ENCODE measurements around the gene ASGR1. TPM values are rescaled to one million over a fixed set of nuclear protein-coding genes. Genes with fewer than 3 reads are reported as not detected.
"Not testable (repeated sequence)": the region's sequence is repeated elsewhere in the genome, so short reads cannot be mapped to it uniquely, and the experiment has no call there.

Gene ASGR1
- total and polyA plus RNA-seq, 7 donors: 0.36 to 2.4 (median 1.7) TPM; not detected in 2

- no peak for TF ChIP-seq EP300 (IDR thresholded peaks at IDR 0.05)
- TF ChIP-seq CTCF (IDR thresholded peaks at IDR 0.05): no peak
- no peak for TF ChIP-seq POLR2AphosphoS5 (IDR thresholded peaks at IDR 0.05)
- no peak for TF ChIP-seq POLR2A (IDR thresholded peaks at IDR 0.05)
- peaks cover 0 to 18% (median 16%) of the 10 kb centered on the region in 4 donors for H3K4me1 ChIP-seq
- WGBS, 2 donors: 91 to 94% methylated on average over 5 of the region's 5 CpGs
- no peaks in the 10 kb centered on the region for H3K36me3 ChIP-seq
- no peak for DNase-seq
- H3K27me3 ChIP-seq: peaks cover 0 to 50% (median 26%) of the 10 kb centered on the region in 3 donors
- intact Hi-C loops (cut with DNase I): no loop called here
- no peak overlapping the region for H3K4me3 ChIP-seq
- H3K27ac ChIP-seq: no peak overlapping the region
- no peaks in the 10 kb centered on the region for H3K9me3 ChIP-seq
Observed at GRCh38 chr17:7175330-7175733, 3.8 kb downstream of the ASGR1 start.

DNA sequence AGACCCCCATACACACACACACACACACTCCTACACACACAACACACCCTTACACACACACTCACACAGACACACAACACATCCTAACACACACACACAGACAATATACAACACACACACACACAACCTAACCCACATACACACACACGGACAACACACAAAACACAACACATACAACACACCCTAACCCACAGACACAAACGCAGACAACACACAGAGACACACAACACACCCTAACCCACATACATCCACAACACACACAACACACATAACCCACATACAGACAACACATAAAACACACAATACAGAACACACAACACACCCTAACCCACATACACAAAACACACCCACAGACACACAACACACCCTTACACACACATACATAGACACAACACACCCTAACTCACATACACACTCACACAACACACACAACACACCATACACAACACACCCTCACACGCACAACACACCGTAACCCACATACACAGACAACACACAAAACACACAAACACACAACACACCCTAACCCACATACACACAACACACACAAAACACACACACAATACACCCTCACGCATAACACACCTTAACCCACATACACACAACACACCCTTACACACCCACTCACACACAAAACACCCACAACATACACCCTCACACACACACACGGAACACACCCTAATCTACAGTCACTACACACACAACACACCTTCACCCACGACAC lies 4.4 kb downstream of the ASGR1 start:
- H3K4me3 ChIP-seq: no peak overlapping the region

DNA sequence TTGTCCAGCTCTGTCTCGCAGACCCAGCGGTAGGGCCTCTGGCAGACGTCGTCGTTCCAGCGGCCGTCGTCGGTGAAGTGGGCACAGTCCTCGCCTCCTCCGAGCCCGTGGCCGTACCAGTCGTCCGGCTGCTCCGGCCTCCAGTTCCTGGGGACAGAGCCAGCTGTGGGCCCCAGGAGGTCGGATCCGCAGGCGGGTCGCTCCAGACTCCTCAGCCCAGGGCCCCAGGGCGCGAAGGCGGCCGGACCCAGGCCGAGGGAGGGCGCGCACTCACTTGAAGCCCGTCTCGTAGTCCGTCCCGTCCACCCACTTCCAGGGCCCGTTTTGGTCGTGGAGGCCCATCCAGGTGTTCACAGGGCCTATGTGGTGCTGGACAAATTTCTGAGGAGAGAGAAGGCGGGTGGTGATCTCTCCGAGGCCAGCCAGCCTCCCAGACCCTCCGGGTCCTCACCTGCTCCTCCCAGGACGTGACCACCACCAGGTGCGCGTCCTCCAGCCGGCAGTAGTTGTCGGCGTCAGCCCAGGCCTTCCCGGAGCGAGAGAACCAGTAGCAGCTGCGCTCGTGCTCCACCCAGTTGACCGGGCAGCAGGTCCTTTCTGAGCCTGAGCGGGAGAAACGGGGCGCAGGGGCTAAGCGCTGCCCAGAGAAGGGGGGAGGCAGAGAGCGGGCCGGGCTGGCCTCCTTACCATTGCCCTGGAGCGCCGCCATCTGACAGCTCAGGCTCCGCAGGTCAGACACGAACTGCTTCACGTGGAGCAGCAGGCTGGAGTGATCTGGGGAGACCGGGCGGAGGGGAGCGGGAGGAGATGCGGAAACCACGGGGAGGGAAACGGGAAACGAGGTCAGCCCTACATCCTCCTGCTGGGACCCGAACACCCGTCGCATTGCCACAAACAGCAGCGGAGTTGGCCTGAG lies 5.2 kb downstream of the ASGR1 start:
- intact Hi-C loops (cut with DNase I): no loop called here
- H3K9me3 ChIP-seq: peaks cover 0 to 5% (median under 1%) of the 10 kb centered on the region in 4 donors
- TF ChIP-seq POLR2A (IDR thresholded peaks at IDR 0.05) (no peak), EP300 (IDR thresholded peaks at IDR 0.05) (no peak), POLR2AphosphoS5 (IDR thresholded peaks at IDR 0.05) (no peak), CTCF (IDR thresholded peaks at IDR 0.05) (no peak)
- peaks cover 0 to 18% (median 16%) of the 10 kb centered on the region in 4 donors for H3K4me1 ChIP-seq
- peak overlapping the region in 3 of 4 donors; percentile 7 to 16 (median 10) for H3K4me3 ChIP-seq
- no peaks in the 10 kb centered on the region for H3K36me3 ChIP-seq
- peaks cover 0 to 50% (median 26%) of the 10 kb centered on the region in 3 donors for H3K27me3 ChIP-seq
- DNase-seq: peak; percentile 76
- H3K27ac ChIP-seq: no peak overlapping the region
- WGBS, 2 donors: 52 to 54% methylated on average over 69 of the region's 69 CpGs

More for the DNA sequence above, 4.4 kb downstream of the ASGR1 start:
- H3K9me3 ChIP-seq: peaks cover 0 to 3% (median 0%) of the 10 kb centered on the region in 4 donors
- peaks cover 0 to 50% (median 26%) of the 10 kb centered on the region in 3 donors for H3K27me3 ChIP-seq
- TF ChIP-seq POLR2A (IDR thresholded peaks at IDR 0.05) (no peak), EP300 (IDR thresholded peaks at IDR 0.05) (no peak), CTCF (IDR thresholded peaks at IDR 0.05) (no peak), POLR2AphosphoS5 (IDR thresholded peaks at IDR 0.05) (no peak)
- no peak overlapping the region for H3K27ac ChIP-seq
- H3K36me3 ChIP-seq: no peaks in the 10 kb centered on the region
- no peak for DNase-seq
- peaks cover 0 to 18% (median 16%) of the 10 kb centered on the region in 4 donors for H3K4me1 ChIP-seq
- WGBS, 2 donors: 74 to 77% methylated on average over 7 of the region's 7 CpGs
- intact Hi-C loops (cut with DNase I): no loop called here

- DNase-seq: peak; percentile 26
- H3K27ac ChIP-seq; H3K4me3 ChIP-seq; H3K9me3 ChIP-seq; H3K36me3 ChIP-seq; intact Hi-C loops (cut with DNase I): not testable (repeated sequence)
- Histone ChIP-seq H3K4me1 (peaks cover 0 to 15% (median 10%) of the 10 kb centered on the region in 4 donors), H3K27me3 (peaks cover 0 to 42% (median 18%) of the 10 kb centered on the region in 3 donors)
- 91 to 94% methylated on average over 18 of the region's 18 CpGs for WGBS, 2 donors
Observed at GRCh38 chr17:7172522-7173191, 6.5 kb downstream of the ASGR1 start.

GRCh38 chr17:7169565-7169908 lies 9.6 kb downstream of the ASGR1 start:
- intact Hi-C loops (cut with DNase I); H3K27ac ChIP-seq; H3K4me3 ChIP-seq; H3K36me3 ChIP-seq; H3K9me3 ChIP-seq; H3K4me1 ChIP-seq; DNase-seq: not testable (repeated sequence)
- WGBS, 2 donors: 97 to 98% methylated on average over 7 of the region's 7 CpGs
- peaks cover 0 to 11% (median 10%) of the 10 kb centered on the region in 3 donors for H3K27me3 ChIP-seq

DNA sequence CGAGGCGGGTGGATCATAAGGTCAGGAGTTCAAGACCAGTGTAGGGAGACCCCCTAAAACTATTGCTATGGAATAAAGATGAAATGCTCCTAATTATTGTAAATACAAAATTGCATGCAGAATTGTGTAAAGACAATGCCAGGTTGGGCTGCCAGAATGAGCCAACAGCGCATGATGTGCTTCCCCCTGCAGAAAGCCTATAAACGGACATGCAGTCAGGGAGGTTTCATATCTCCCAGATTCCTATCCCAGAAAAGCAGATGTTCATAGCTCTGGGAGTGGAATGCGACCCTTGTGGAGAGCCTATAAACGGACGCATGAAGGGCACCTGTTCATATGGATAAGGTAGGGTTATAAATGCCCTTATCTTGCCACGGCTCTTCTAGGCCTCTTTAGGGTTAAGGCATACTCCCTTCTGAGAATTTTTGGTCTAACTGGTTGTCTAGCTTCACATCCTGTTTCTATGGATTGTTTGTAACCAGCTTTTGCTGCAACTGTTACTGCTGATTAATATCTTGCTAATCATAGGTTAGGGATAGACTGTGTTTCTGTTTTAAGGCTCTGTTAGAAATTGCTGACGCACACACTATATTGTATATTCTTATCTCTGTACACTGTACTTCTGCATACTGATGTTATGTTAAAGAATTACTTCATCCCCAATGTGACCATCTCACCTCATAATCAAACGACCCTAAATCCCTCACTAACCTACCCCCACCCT lies 10.2 kb downstream of the ASGR1 start:
- H3K4me1 ChIP-seq; DNase-seq; H3K4me3 ChIP-seq; H3K9me3 ChIP-seq; intact Hi-C loops (cut with DNase I); H3K27me3 ChIP-seq; H3K36me3 ChIP-seq; H3K27ac ChIP-seq: not testable (repeated sequence)
- WGBS, 2 donors: 78 to 84% methylated on average over 10 of the region's 10 CpGs
